GM12891 (cell line): Measurements from ENCODE around the gene DMGDH. TPM values are rescaled to one million over a fixed set of nuclear protein-coding genes. Genes with fewer than 3 reads are reported as not detected.
A peak's percentile ranks its signal among the peaks of the same experiment; 100 is the strongest.

ENCODE experiments used
- DNase-seq: peaks from one replicate; pipeline ENCODE4 v3.0.0; 2011; ENCODE audit warnings: low spot score; ENCODE audit not compliant: insufficient read length
- FAIRE-seq: peaks from 2 replicates; lab custom pipeline; 2011; peaks lifted over from hg19 to GRCh38; lab: Jason Lieb, UNC
- PAX5 ChIP-seq: IDR thresholded peaks from 2 replicates; pipeline ENCODE4 v1.6.1; 2011; ENCODE audit warnings: low read length, moderate library complexity, mild to moderate bottlenecking; ENCODE audit not compliant: insufficient read depth, severe bottlenecking
- POLR2A ChIP-seq: IDR thresholded peaks from 2 replicates; pipeline ENCODE4 v1.6.1; 2011; ENCODE audit warnings: low read depth, low read length, control low read depth
- POLR2AphosphoS5 ChIP-seq: IDR thresholded peaks from 2 replicates; pipeline ENCODE4 v1.6.1; 2011; ENCODE audit warnings: low read depth, low read length, control low read depth
- POU2F2 ChIP-seq: IDR thresholded peaks from 2 replicates; pipeline ENCODE4 v1.6.1; 2011; ENCODE audit warnings: low read depth, mild to moderate bottlenecking, control low read depth, low read length, moderate library complexity
- SPI1 ChIP-seq: IDR thresholded peaks from 2 replicates; pipeline ENCODE4 v1.6.1; 2011; ENCODE audit warnings: low read depth, low read length, control low read depth
- TAF1 ChIP-seq: IDR thresholded peaks from 2 replicates; pipeline ENCODE4 v1.6.1; 2011; ENCODE audit warnings: low read depth, low read length, control low read depth
- polyA plus RNA-seq: library from polyadenylated mRNA; unstranded; fragments of >200 nt; gene quantifications from one replicate; pipeline ENCODE4 v1.2.1, GENCODE V29; 2012; ENCODE audit warnings: low read depth, missing spikeins, inconsistent platforms; ENCODE audit not compliant: missing spikeins

Gene DMGDH
- polyA plus RNA-seq = 1.1 TPM

- peak; percentile 25 for DNase-seq
These were observed at the start of gene DMGDH, which contains the start of gene BHMT2 for GRCh38 chr5:79069488-79070349. Gene DMGDH (minus strand): TSS chr5:79069674. CDS start chr5:79069620, 54 bp downstream. Gene BHMT2 (plus strand): TSS chr5:79069767. CDS start chr5:79069783, 16 bp downstream.

GRCh38 chr5:79112703-79113058 is 43.2 kb upstream of the DMGDH start:
- no peak for FAIRE-seq
- no peak for DNase-seq
- no peak for TF ChIP-seq PAX5
- no peak for TF ChIP-seq POU2F2
- no peak for TF ChIP-seq TAF1
- TF ChIP-seq POLR2AphosphoS5 = no peak
- TF ChIP-seq SPI1 = no peak
- TF ChIP-seq POLR2A = no peak

More at GRCh38 chr5:79069488-79070349, at the start of gene DMGDH, which contains the start of gene BHMT2:
- no peak for FAIRE-seq
- no peak for TF ChIP-seq POU2F2
- no peak for TF ChIP-seq PAX5
- TF ChIP-seq TAF1 = no peak
- no peak for TF ChIP-seq POLR2AphosphoS5
- no peak for TF ChIP-seq SPI1
- TF ChIP-seq POLR2A = no peak

DNA sequence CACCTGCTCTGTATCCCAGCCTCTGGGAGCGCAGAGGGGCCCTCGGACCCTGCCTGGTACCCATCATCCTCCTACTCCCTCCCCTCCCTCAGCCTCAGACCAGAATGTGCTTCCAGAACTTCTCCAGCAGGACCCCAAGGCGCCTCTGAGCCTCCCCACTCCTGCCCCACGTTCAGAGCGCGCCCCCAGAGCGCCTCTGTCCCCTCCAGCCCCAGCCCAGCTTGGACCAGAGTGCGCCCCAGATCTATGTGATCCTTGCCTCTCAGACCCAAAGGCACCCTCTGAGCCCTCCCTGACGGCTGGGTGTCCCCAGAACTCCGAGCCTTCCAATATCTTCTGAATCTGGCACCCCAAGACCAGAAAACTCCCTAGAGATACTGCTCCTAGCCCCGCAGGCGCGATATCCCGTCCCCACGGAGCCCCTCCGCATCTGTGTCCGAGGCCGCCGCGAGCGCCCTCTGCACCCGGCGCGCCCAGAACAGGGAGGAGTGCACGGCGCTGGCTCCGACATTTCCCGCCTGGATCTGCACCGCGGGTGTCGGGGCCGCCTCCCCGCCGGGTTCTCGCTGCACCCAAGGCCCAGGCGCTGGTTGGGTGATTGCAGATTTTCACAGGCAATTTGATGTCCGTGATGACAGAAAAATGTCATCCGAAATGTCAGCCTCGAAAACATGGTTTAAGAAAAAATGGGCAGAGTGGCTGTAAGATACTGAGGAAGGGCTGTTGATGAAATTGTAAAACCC is 42.7 kb upstream of the DMGDH start:
- TF ChIP-seq SPI1 (no peak), POU2F2 (no peak), POLR2A (no peak), POLR2AphosphoS5 (no peak), TAF1 (no peak), PAX5 (no peak)
- FAIRE-seq (no peak), DNase-seq (no peak)

GRCh38 chr5:79111387-79111959 is 42.0 kb upstream of the DMGDH start, which contains the start of gene BHMT:
Gene BHMT (plus strand): TSS chr5:79111809. CDS start chr5:79111886, 77 bp downstream.
- TF ChIP-seq POLR2A (no peak), SPI1 (no peak), PAX5 (no peak), TAF1 (no peak), POU2F2 (no peak), POLR2AphosphoS5 (no peak)
- FAIRE-seq = no peak
- DNase-seq = no peak

DNA sequence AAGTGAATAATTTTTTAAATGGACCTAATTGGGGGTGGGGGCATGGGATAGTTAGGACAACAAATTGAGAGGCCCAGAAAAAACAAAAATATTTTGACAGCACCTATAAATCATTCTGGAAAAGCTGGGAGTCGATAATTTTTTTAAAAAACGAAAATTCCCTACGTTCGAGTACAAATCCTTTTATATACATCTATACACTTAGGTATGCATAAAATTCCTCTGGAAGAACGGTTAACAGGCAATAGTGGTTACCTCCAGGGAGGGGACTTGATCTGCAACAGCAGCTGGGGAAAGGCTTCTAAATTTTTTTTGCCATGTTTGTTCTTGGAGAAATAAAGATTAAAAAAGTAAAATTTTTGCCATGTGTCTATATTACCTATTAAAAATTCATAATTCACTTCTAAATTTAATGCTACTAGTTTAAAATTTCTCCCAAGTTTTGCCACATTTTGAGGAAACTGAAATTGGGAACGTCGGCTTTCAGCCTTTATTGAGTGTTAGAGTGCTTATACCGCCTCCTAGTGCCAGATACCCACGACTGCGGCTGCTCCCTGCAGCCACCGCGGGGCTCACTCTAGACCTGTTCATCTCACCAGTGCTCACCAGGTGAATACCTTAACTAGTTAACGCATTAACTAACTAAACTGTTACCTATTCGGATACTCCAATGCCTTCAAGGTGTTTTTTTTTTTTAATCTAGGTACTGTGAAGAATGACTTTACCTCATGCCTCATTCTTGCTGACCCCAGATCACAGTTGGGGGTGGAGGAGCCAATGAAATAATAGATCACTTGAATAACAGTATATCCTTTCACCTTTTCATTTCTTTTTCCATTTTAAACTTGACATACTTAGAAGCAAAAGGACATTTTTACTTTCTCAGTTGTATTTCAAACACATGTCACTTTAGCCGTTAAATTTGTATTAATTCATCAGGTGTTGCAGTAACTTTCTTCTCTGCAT is 40.3 kb upstream of the DMGDH start:
- FAIRE-seq = no peak

DNA sequence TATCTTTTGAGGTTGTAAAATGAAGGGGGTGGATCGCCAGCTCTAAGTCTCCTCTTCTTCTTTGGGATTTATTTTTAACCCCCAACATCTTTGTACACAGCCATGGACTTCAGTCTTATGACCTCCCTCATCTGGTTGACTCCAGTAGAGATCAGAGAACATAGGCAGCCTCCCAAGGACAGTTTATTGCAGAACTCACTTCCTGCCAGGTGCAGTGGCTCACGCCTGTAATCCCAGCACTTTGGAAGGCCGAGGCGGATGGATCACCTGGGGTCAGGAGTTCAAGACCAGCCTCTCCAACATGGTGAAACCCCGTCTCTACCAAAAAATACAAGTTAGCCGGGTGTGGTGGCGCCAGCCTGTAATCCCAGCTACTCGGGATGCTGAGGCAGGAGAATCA is 39.3 kb upstream of the DMGDH start:
- no peak for TF ChIP-seq PAX5
- TF ChIP-seq POLR2A = no peak
- TF ChIP-seq SPI1 = no peak
- TF ChIP-seq POLR2AphosphoS5 = no peak
- no peak for TF ChIP-seq TAF1
- TF ChIP-seq POU2F2 = no peak
- no peak for DNase-seq
- FAIRE-seq = no peak

More for the DNA sequence above, 40.3 kb upstream of the DMGDH start:
- no peak for TF ChIP-seq POLR2A
- TF ChIP-seq PAX5 = no peak
- no peak for TF ChIP-seq POLR2AphosphoS5
- no peak for TF ChIP-seq SPI1
- no peak for TF ChIP-seq POU2F2
- no peak for DNase-seq

DNA sequence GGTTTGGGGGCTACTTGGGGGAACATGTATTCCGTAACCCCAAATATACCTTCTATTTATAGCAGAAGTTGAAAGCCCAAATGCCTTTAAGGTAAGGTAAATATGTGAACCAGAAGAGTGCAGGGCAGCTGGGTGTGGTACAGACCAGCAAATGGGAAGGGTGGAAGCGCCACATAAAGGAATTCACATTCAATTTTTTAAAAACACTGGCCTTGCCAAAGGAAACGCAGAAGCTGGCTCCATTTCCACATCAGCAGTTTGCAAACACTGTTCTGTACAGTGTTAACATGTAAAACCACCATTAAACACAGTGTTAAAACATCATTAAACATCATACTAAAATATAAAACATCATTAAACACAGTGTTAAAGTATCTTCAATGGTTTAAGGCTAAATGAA is 38.6 kb upstream of the DMGDH start:
- no peak for TF ChIP-seq POLR2AphosphoS5
- no peak for TF ChIP-seq POU2F2
- TF ChIP-seq SPI1 = no peak
- no peak for TF ChIP-seq PAX5
- TF ChIP-seq TAF1 = no peak
- no peak for TF ChIP-seq POLR2A
- FAIRE-seq (no peak), DNase-seq (no peak)
